NK-92 (cell line): ENCODE results near the gene TMUB1.

Experiments
- DNase-seq: peaks from one replicate; lab custom pipeline; 2025; ENCODE audit not compliant: unreplicated experiment; lab: John Stamatoyannopoulos, UW

Gene TMUB1

GRCh38 chr7:151035026-151035717 is 48.1 kb downstream of the TMUB1 start:
- DNase-seq = no peak

DNA sequence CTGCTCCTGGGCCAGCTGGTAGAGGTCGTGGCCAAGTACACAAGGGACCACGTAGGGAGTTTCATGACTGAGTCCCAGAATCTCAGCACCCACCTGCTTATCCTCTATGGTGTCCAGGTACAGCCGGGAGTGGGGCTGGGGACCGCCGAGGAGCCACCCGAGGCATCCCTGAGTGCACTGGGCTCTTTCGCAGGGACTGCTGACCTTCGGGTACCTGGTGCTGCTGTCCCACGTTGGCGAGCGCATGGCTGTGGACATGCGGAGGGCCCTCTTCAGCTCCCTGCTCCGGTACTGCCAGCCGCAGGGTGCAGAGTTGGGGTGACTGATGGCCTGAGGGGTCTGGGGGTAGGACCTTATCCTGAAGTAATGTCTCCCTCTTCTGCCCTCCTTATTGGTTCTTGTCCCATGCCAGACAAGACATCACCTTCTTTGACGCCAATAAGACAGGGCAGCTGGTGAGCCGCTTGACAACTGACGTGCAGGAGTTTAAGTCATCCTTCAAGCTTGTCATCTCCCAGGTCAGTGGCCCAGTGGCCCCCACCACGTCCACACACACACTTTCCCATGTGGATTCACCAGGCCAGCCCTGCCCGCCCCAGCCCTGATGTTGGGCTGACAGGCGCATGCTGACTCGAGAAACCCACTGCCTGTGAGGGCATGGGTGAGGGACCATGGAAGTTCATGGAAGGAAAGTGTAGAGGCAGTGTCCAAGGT is 48.8 kb downstream of the TMUB1 start:
- no peak for DNase-seq

DNA sequence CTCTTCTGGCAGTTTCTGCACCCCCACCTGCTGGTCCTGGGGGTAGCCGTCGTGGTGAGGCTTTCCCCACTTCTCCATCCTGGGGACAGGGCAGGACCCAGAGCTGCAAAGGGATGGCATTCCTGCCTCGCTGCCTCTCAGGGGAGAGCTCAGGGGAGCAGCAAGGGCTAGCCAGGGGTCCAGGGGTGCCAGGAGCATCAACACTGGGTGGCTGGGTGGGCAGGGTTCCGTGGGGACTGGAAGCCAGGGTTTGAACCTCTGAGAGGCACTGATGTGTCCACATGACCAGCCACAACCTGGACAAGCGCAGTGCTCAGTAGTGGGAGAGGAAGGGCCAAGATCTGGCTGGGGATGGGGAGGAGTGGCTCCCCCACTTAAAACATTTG is 49.4 kb downstream of the TMUB1 start:
- DNase-seq = no peak

DNA sequence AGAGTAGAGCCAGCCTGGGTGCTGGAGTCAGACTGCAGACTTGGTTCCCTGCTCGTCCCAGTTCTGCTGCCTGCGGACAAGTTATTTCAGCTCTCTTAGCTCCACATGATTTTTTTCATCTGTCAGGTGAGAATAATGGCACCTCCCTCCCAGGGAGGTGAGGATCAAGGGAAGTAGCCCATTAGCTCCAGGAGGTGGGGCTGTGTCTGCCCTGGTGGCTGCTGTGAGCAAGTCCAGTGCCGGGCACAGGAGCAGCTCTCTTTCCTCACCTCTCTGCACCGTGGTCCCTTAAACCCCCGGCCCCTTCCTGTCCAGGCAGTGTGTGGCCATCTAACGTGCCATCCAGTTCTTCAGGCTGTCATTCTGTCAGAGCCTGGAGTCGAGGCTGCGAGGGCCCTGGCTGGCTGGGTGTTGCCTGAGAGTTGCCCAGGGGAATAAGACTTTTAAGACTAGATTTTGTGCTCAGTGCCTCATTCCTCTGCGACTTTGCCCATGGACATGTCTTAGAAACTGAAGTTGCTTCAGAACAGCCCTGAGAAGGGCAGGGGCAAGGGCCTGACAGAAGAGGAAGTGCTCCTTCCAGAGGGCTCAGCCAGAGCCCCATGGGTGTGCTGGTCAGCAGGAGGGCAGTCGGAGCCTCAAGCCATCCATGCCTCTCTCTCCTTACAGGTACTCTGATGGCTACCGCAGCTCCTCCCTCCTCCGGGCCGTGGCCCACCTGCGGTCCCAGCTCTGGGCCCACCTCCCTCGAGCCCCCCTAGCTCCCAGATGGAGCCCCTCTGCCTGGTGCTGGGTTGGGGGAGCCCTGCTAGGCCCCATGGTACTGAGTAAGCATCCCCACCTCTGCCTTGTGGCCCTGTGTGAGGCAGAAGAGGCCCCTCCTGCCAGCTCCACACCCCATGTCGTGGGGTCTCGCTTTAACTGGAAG is 50.1 kb downstream of the TMUB1 start:
- no peak for DNase-seq
